GM04503 (cell line): ENCODE results near the gene CNPPD1.

Experiments used
- DNase-seq: peaks from one replicate; pipeline ENCODE4 v3.0.0-alpha.2; 2012; ENCODE audit warnings: low read depth

Gene CNPPD1

GRCh38 chr2:219179601-219180465 lies 3.1 kb upstream of the CNPPD1 start:
- no peak for DNase-seq

GRCh38 chr2:219178377-219179175 lies 1.9 kb upstream of the CNPPD1 start:
- DNase-seq: no peak

GRCh38 chr2:219177552-219178376 lies 1.0 kb upstream of the CNPPD1 start, which contains the start of gene RETREG2:
Gene RETREG2, plus strand, starts transcription at chr2:219178275. Its CDS starts 78 bp downstream, at chr2:219178353.
- DNase-seq: peak; percentile 61

- DNase-seq: no peak
Observed at GRCh38 chr2:219175928-219176817, 552 bp downstream of the CNPPD1 start.

- no peak for DNase-seq
Observed at GRCh38 chr2:219175486-219175885, 1.2 kb downstream of the CNPPD1 start.

GRCh38 chr2:219174801-219175200 lies 1.9 kb downstream of the CNPPD1 start:
- no peak for DNase-seq

- no peak for DNase-seq
Observed at GRCh38 chr2:219174146-219174545, 2.6 kb downstream of the CNPPD1 start.

GRCh38 chr2:219173176-219173575 lies 3.5 kb downstream of the CNPPD1 start:
- no peak for DNase-seq

- DNase-seq: no peak
Observed at GRCh38 chr2:219172231-219173154, 4.2 kb downstream of the CNPPD1 start.

- peak; percentile 90 for DNase-seq
Observed at GRCh38 chr2:219171231-219171651, 5.5 kb downstream of the CNPPD1 start.

GRCh38 chr2:219169930-219170654 lies 6.6 kb downstream of the CNPPD1 start, which contains the start of gene SLC23A3:
Gene SLC23A3, minus strand, starts transcription at chr2:219170029. Its CDS starts 45 bp downstream, at chr2:219169984.
- no peak for DNase-seq

GRCh38 chr2:219168932-219169331 lies 7.8 kb downstream of the CNPPD1 start:
- no peak for DNase-seq

- DNase-seq: no peak
Observed at GRCh38 chr2:219168526-219168925, 8.2 kb downstream of the CNPPD1 start.

- DNase-seq: no peak
Observed at GRCh38 chr2:219167997-219168396, 8.7 kb downstream of the CNPPD1 start.

- DNase-seq: no peak
Observed at GRCh38 chr2:219165058-219165911, 11.4 kb downstream of the CNPPD1 start.

GRCh38 chr2:219163156-219163555 lies 13.6 kb downstream of the CNPPD1 start:
- no peak for DNase-seq

- DNase-seq: no peak
Observed at GRCh38 chr2:219161097-219161496, 15.6 kb downstream of the CNPPD1 start.
